HG02678 (cell line): ENCODE measurements around the gene SERPIND1.
"Not testable (repeated sequence)": the region's sequence is repeated elsewhere in the genome, so short reads cannot be mapped to it uniquely, and the experiment has no call there.

Source experiments
- ATAC-seq: cut with Tn5 transposase; IDR thresholded peaks from one replicate; pipeline ENCODE4 v1.9.1; 2021; ENCODE audit warnings: mild to moderate bottlenecking, moderate library complexity; ENCODE audit not compliant: unreplicated experiment

The SERPIND1 gene

GRCh38 chr22:20811171-20811570 is 37.3 kb downstream of the SERPIND1 start:
- ATAC-seq: no peak

GRCh38 chr22:20811971-20812660 is 38.2 kb downstream of the SERPIND1 start:
- ATAC-seq: no peak

- no peak for ATAC-seq
Measured at GRCh38 chr22:20813056-20813455, 39.1 kb downstream of the SERPIND1 start.

- ATAC-seq: no peak
Measured at GRCh38 chr22:20814221-20814808, 40.4 kb downstream of the SERPIND1 start.

GRCh38 chr22:20815477-20816050 is 41.7 kb downstream of the SERPIND1 start:
- no peak for ATAC-seq

- ATAC-seq: no peak
Measured at GRCh38 chr22:20816559-20816958, 42.6 kb downstream of the SERPIND1 start.

- no peak for ATAC-seq
Measured at GRCh38 chr22:20818471-20818870, 44.6 kb downstream of the SERPIND1 start.

- ATAC-seq: no peak
Measured at GRCh38 chr22:20819471-20819870, 45.6 kb downstream of the SERPIND1 start.

- not testable (repeated sequence) for ATAC-seq
Measured at GRCh38 chr22:20821717-20822239, 47.9 kb downstream of the SERPIND1 start.

- no peak for ATAC-seq
Measured at GRCh38 chr22:20822240-20822639, 48.3 kb downstream of the SERPIND1 start.

GRCh38 chr22:20823264-20823663 is 49.4 kb downstream of the SERPIND1 start:
- ATAC-seq: no peak

GRCh38 chr22:20825216-20825615 is 51.3 kb downstream of the SERPIND1 start:
- ATAC-seq: not testable (repeated sequence)

- no peak for ATAC-seq
Measured at GRCh38 chr22:20825624-20826023, 51.7 kb downstream of the SERPIND1 start.

GRCh38 chr22:20826373-20827152 is 52.6 kb downstream of the SERPIND1 start:
- not testable (repeated sequence) for ATAC-seq

GRCh38 chr22:20829491-20830134 is 55.7 kb downstream of the SERPIND1 start:
- no peak for ATAC-seq

- ATAC-seq: no peak
Measured at GRCh38 chr22:20833225-20833665, 59.3 kb downstream of the SERPIND1 start.

GRCh38 chr22:20834206-20834605 is 60.3 kb downstream of the SERPIND1 start:
- no peak for ATAC-seq

- no peak for ATAC-seq
Measured at GRCh38 chr22:20834725-20835124, 60.8 kb downstream of the SERPIND1 start.
